ENCODE results near the gene RAPGEF2.
"Not testable (repeated sequence)": the region's sequence is repeated elsewhere in the genome, so short reads cannot be mapped to it uniquely, and the experiment has no call there.

Gene RAPGEF2

DNA sequence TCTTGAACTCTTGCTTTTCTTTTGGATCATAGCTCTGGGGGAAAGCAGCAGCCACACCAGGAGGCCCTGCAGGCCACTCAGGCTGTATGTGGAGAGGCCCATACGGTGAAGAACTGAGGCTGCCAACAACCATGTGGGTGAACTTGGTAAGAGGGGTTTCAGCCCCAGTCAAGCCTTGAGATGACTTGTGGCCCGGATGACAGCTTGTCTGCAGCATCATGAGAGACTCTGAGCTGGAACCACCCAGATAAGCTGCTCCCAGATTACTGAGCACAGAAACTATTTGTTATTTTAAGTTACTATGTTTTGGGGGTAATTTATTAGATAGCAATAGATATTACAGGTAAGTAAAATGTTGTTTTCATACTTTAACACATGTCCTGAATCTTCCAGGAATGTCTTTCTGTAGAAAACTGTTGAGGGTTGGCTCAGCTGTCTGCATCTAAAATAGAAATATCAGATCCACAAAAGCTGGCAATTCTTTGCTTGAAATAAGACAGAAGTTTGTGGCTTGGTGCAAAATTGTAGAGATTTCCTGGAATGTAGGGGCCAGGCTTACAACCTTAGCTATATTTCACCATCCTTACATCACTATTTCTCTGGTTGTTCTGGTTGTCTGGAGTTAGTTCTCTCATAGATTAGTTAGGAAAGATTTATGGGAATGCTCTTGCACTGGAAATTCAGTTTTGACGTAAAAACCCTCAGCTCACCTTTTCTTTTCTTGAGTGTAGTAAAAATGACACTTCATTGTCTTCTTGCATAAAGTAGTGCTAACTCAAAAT is 272.1 kb downstream of the RAPGEF2 start:
- peak; percentile 81 for DNase-seq (ENCODE audit: low spot score)

- DNase-seq (ENCODE audit: low spot score), result no peak
Measured at GRCh38 chr4:159376289-159376688, 273.4 kb downstream of the RAPGEF2 start.

DNA sequence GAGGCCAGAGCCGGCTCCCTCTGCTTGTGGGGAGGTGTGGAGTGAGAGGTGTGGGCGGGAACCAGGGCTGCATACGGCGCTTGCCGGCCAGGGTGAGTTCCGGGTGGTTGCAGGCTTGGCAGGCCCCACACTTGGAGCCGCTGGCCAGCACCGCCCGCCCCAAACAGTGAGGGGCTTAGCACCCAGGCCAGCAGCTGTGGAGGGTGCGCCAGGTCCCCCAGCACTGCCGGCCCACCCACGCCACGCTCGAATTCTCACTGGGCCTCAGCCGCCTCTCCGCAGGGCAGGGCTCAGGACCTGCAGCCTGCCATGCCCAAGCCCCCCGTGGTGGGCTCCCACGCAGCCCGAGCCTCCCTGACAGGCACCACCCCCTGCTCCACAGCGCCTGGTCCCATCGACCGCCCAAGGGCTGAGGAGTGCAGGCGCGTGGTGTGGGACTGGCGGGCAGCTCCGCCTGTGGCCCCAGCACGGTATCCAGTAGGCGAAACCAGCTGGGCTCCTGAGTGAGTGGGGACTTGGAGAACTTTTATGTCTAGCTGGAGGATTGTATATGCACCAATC is 275.3 kb downstream of the RAPGEF2 start:
- DNase-seq (ENCODE audit: low spot score), result no peak

GRCh38 chr4:159379064-159379463 is 276.2 kb downstream of the RAPGEF2 start:
- not testable (repeated sequence) for DNase-seq (ENCODE audit: low spot score)

GRCh38 chr4:159379836-159380235 is 277.0 kb downstream of the RAPGEF2 start:
- DNase-seq (ENCODE audit: low spot score), result no peak

GRCh38 chr4:159382856-159383561 is 280.1 kb downstream of the RAPGEF2 start:
- DNase-seq (ENCODE audit: low spot score), result no peak

- no peak for DNase-seq (ENCODE audit: low spot score)
Measured at GRCh38 chr4:159383562-159383931, 280.7 kb downstream of the RAPGEF2 start.

DNA sequence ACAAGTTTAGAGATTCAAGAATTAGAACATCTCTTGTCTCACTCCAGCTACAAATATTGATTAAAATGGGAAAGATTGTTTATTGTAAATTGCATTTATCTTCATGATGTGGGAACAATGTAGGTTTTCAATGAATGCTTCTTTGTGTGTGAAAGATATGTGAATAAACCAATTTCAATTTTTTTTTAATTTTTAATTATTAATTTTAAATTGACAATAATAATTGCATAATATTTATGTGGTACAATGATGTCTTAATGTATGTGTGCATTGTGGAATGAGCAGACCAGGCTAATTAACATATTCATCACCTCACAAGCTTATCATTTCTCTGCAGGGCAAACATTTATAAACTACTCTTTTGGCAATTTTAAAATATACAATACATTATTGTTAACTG is 281.1 kb downstream of the RAPGEF2 start:
- no peak for DNase-seq (ENCODE audit: low spot score)

DNA sequence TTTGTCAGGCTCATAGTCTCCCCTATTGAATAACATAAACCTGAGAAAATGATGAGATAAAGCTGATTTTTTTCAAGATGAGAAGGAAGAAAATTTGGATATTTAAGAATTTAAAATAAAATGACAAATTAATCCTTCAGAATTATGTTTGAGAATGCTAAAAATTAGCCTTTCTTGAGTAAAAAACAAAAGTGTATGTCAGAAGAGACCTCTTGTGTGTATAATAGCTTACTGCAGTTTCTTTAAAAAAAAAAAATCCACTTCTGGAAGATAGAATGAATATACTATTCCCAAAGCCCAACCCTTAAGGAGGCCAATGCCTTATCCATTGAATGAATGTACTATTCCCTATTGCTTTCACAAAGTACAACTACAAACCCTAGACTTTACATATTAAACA is 281.8 kb downstream of the RAPGEF2 start:
- DNase-seq (ENCODE audit: low spot score), result peak; percentile 22

DNA sequence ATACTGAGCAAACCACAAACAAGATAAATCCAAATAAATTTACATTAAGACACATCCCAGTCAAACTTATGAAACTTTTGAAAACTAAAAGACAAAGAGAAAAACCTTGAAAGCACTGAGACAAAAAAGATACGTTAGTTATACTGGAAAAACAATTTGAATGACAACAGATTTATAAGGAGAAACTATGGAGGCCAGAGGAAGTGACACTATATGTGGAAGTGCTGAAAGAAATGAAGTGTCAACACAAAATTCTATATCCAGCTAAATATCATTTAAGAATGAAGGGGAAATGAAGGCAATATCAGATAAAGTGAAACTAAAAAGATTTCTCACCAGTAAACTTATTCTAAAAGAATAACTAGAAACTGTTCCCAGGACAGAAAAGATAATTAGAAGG is 283.7 kb downstream of the RAPGEF2 start:
- DNase-seq (ENCODE audit: low spot score), result no peak

DNA sequence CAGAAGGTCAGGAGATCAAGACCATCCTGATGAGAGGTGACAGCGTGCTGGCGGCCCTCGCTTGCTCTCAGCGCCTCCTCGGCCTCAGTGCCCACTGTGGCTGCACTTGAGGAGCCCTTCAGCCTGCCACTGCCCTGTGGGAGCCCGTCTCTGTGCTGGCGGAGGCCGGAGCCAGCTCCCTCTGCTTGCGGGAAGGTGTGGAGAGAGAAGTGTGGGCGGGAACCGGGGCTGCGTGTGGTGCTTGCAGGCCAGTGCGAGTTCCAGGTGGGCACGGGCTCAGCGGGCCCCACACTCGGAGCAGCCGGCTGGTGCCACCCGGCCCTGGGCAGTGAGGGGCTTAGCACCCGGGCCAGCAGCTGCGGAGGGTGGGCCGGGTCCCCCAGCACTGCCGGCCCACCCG is 286.9 kb downstream of the RAPGEF2 start:
- DNase-seq (ENCODE audit: low spot score), result no peak

DNA sequence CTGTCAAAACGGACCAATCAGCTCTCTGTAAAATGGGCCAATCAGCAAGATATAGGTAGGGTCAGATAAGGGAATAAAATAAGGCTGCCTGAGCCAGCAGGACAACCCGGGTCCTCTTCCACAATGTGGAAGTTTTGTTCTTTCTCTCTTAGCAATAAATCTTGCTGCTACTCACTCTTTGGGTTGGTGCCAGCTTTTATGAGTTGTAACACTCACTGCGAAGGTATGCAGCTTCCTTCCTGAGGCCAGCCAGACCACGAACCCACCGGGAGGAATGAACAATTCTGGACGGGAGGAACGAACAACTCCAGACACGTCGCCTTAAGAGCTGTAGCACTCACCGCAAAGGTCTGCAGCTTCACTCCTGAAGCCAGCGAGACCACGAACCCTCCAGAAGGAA is 287.8 kb downstream of the RAPGEF2 start:
- peak; percentile 44 for DNase-seq (ENCODE audit: low spot score)

DNA sequence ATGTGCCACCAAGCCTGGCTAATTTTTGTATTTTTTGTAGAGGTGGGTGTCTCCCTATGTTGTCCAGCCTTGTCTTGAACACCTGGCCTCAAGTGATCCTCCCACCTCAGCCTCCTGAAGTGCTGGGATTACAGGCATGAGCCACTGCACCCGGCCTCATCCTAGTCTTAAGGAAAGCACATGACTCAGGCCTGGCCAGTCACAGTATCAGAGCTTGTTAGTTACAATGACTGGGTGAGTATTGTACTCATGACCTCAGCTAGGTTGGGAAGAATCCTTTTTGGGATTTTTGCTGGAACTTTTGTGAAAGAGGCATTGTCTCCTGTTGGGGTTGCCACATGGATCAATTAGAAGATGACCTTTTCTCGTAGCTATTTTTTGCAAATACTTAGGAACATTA is 292.8 kb downstream of the RAPGEF2 start:
- no peak for DNase-seq (ENCODE audit: low spot score)

DNA sequence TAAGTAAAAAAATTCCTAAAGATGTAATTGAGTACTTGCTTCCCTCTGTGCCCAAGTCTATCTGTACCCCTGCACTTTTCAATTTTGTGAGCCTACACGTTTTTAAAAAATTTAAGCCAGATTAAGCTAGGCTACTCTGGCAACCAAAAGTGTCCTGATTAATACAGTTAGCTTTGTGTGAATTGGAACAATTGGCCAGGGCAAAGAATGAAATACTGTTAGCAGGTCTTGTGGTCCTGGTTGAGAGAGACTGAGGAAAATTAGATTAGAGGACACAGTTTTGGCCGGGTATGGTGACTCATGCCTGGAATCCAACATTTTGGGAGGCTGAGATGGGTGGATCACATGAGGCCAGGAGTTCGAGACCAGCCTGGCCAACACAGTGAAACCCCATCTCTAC is 293.3 kb downstream of the RAPGEF2 start:
- DNase-seq (ENCODE audit: low spot score), result no peak

GRCh38 chr4:159398236-159398638 is 295.4 kb downstream of the RAPGEF2 start:
- DNase-seq (ENCODE audit: low spot score), result peak; percentile 11

DNA sequence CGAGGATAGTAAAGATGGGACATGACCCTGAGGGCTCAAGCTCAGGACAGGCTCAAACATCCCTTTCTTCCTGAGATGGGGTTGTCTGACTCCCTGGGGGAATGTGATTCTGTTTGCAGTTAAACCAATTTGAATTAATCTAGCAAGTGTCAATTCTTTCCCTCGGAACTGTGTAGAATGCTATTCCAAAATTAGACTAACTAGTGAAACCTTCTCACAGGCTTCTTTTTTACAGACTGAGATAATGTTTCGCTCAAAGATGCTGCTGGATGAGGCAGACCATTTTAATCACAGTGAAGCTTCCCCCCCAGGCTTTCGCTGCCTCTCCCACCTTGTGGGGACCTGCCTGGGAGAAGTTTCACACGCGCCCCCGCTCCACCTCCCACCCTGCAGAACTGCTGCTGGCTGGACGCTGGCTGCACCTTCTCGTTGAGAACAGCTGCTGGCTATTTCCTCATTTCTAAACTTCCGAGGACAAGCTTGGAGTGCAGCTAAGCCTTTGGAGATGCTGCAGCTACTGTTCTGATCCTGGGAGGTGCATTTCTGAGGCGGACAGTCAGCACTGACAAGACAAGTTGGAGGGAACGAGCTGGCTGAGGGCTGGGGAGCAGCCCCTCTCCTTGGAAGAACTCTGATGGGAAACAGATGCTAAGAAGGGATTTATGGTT is 297.8 kb downstream of the RAPGEF2 start:
- DNase-seq (ENCODE audit: low spot score), result peak; percentile 59

- peak; percentile 18 for DNase-seq (ENCODE audit: low spot score)
Measured at GRCh38 chr4:159401226-159401712, 298.4 kb downstream of the RAPGEF2 start.

DNA sequence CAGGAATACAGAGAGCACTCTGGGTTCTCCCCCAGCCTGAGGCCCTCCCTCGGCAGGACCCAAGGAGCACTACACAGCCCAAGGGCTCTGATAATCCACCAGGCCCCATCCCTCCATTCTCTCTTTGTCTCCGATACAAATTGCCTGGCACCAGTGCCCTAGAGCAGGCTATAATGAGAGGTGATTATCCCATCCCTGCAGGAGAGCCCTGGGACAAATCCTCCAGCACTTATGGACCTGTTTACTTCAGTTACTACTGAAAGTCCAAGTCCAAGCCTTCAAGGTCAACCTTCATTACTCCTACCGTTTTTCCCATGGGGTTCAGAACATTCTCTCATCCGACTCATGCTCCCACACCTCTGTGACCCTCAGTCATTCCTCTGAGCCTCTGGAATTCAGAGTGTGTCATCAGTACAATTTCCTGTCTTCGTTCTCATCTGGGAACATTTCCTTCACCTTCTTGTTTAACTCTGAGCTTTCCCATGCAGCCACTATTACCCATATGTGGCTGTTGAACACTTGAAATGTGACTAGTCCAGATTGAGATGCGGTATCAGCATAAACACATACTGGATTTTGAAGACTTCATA is 299.0 kb downstream of the RAPGEF2 start:
- DNase-seq (ENCODE audit: low spot score), result peak; percentile 57

All from GM03348 (cell line).